ENCODE results near the gene TRIP12.

Gene TRIP12

DNA sequence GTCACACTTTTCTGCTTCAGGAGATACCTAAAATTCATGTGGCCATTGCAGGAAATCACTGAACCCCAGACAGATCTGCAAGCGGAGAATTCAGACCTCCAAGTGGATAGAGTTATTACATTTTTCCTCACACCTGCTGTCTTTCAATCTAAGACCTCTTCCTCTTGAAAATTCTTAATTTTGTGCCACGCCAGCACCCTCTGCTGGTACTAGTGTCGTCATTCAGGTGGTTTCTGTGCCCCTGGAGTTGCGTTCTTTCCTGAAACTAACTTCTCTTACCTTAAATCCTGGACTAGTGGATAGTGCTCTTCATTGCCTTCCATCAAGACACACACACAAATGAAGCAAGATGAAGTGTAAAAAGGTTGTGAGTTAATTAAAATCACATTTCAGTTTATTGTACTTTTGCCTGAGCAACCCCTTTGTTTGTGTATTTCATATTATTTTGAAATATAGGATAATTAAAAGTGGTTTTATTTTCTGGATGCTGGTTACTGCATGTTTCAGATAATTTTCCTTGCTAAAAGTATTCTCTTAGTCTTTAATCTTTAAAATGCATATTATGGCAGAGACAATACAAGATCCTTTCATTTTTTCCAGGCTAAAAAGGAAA, 205.8 kb downstream of the TRIP12 start:
- DNase-seq (ENCODE audit: low read depth): no peak

DNA sequence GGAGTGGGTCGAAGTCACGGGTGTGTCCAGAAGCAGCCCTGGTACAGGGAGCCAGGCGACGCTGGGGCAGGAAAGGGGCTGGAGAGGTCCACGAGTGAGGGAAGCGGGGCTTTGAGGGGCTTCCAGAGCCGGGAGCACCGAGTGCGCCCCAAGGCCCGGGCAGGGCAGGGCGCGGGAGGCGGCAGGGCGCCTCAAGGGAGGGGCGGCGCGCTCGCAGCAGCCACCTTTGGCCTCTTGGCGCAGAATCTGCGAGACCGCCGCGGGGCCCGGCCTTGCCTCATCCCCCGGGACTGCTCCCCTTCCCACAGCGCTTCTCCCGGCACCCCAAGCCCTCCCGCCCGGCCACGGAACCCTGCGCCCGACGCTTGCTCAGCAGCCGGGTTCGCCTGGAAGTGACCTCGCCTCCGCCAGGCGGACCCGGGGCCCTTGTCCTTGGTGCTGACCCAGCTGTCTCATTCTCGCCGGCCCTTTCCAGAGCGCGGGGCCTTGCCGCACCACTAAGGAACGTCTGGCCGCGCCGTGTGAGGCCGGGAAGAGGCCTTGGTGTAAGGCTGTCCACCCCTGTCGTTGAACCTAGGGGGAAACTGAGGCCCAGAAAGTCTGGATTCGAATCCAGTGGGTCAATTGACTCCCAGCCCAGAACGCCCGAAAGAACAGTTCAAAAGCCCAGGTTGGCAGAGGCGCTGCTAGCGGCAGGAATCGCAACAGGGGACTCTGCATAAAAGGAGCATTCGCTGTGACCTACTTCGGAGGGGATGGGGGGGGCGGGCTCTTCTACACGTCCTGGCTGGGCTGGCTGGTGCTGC, 206.9 kb downstream of the TRIP12 start:
- no peak for DNase-seq (ENCODE audit: low read depth)

DNA sequence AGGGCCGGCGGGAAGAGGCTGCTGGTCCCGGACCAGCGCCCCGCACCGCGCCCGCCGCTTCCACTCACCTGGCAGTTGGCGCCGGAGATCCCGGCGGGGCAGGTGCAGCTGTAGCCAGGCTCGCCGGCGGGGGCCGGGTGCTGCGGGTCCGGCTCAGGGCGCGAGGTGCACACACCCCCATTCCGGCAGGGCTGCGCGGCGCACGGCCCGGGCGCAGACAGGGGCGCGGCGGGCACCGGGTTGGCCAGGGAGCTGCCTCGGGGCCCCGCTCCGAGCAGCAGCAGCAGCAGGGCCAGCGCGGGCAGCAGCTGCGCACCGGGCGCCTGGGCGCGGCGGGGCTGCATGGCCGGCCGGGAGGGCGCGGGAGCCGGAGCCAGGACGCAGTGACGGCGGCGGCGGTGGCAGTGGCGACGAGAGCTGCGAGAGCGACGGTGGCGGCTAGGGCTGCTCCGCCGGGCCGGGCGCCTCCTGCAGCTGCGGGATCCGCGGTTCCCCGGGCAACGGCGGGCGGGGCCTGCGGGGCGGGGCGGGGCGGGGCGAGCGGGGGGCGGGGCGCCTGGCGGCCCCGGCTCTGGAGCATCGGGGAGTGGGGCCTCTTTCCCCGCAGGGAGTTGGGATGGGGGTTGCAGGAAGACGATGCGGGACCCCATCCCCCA, 207.6 kb downstream of the TRIP12 start, which contains the start of gene DNER:
Gene DNER (minus strand): TSS at position 476 of the 656 bp plus-strand sequence. CDS start 132 bp downstream, at position 344.
- DNase-seq (ENCODE audit: low read depth): no peak

Measured in stimulated activated CD4-positive, alpha-beta T cell treated with anti-CD3 and anti-CD28 coated beads, Interleukin-2, amount 100 ng/mL, for 4 hours (primary cell).